H9 (cell line): ENCODE measurements around the gene CLPTM1L. TPM values are rescaled to one million over a fixed set of nuclear protein-coding genes. Genes with fewer than 3 reads are reported as not detected.

Experiments
- DNase-seq: peaks from one replicate; pipeline ENCODE4 v3.0.0-alpha.2; 2017
- H2AFZ ChIP-seq: one replicate; pipeline ENCODE4 v1.6.1; 2013; ENCODE audit warnings: mild to moderate bottlenecking, low read length, control low read depth, moderate library complexity
- H2AK5ac ChIP-seq: 2 replicates; pipeline ENCODE4 v1.6.1; 2013; ENCODE audit warnings: low read length, control low read depth, mixed read lengths; ENCODE audit not compliant: insufficient read length
- H2BK120ac ChIP-seq: one replicate; pipeline ENCODE4 v1.6.1; 2013; ENCODE audit warnings: low read depth, mild to moderate bottlenecking, low read length, control low read depth, inconsistent platforms; ENCODE audit not compliant: poor library complexity, severe bottlenecking
- H2BK12ac ChIP-seq: 2 replicates; pipeline ENCODE4 v1.6.1; 2013; ENCODE audit warnings: low read length, control low read depth, mixed read lengths, low read depth; ENCODE audit not compliant: insufficient read length
- H2BK15ac ChIP-seq: 2 replicates; pipeline ENCODE4 v1.6.1; 2013; ENCODE audit warnings: low read depth, low read length, control low read depth
- H2BK20ac ChIP-seq: one replicate; pipeline ENCODE4 v1.6.1; 2013; ENCODE audit warnings: low read depth, mild to moderate bottlenecking, low read length, control low read depth, inconsistent platforms; ENCODE audit not compliant: poor library complexity, severe bottlenecking
- H2BK5ac ChIP-seq: 2 replicates; pipeline ENCODE4 v1.6.1; 2013; ENCODE audit warnings: low read length, control low read depth, mixed read lengths; ENCODE audit not compliant: insufficient read length
- H3K14ac ChIP-seq: 2 replicates; pipeline ENCODE4 v1.6.1; 2013; ENCODE audit warnings: low read length, control low read depth; ENCODE audit not compliant: insufficient read depth
- H3K18ac ChIP-seq: 2 replicates; pipeline ENCODE4 v1.6.1; 2013; ENCODE audit warnings: low read depth, mild to moderate bottlenecking, mixed read lengths, low read length, control low read depth; ENCODE audit not compliant: insufficient read length
- H3K23ac ChIP-seq: 2 replicates; pipeline ENCODE4 v1.6.1; 2013; ENCODE audit warnings: low read length, control low read depth, mixed read lengths, low read depth; ENCODE audit not compliant: insufficient read length
- H3K23me2 ChIP-seq: 2 replicates; pipeline ENCODE4 v1.6.1; 2013; ENCODE audit warnings: low read depth, mild to moderate bottlenecking, mixed read lengths, low read length, control low read depth; ENCODE audit not compliant: insufficient read length, poor library complexity, severe bottlenecking
- H3K27ac ChIP-seq: 2 replicates; pipeline ENCODE4 v1.5.1; 2013; ENCODE audit warnings: low read length, control low read depth, mixed read lengths, low read depth; ENCODE audit not compliant: insufficient read length
- H3K27me3 ChIP-seq: 2 replicates; pipeline ENCODE4 v1.6.1; 2013; ENCODE audit warnings: low read length, control low read depth, inconsistent platforms; ENCODE audit not compliant: insufficient read depth
- H3K4ac ChIP-seq: 2 replicates; pipeline ENCODE4 v1.6.1; 2013; ENCODE audit warnings: low read depth, mild to moderate bottlenecking, control low read depth, inconsistent platforms, low read length, moderate library complexity
- H3K4me1 ChIP-seq: 2 replicates; pipeline ENCODE4 v1.6.1; 2013; ENCODE audit warnings: low read length, control low read depth, inconsistent platforms; ENCODE audit not compliant: insufficient read depth
- H3K4me2 ChIP-seq: 2 replicates; pipeline ENCODE4 v1.6.1; 2013; ENCODE audit warnings: low read length, control low read depth, mixed read lengths; ENCODE audit not compliant: insufficient read length, insufficient read depth
- H3K56ac ChIP-seq: 2 replicates; pipeline ENCODE4 v1.6.1; 2013; ENCODE audit warnings: low read depth, mild to moderate bottlenecking, mixed read lengths, low read length, control low read depth; ENCODE audit not compliant: insufficient read length
- H3K79me1 ChIP-seq: 2 replicates; pipeline ENCODE4 v1.6.1; 2013; ENCODE audit warnings: low read depth, mild to moderate bottlenecking, moderate library complexity, low read length, control low read depth, inconsistent platforms; ENCODE audit not compliant: insufficient read depth, poor library complexity, severe bottlenecking
- H3K79me2 ChIP-seq: 2 replicates; pipeline ENCODE4 v1.6.1; 2013; ENCODE audit warnings: low read length, control low read depth, inconsistent platforms; ENCODE audit not compliant: insufficient read depth
- H3K9ac ChIP-seq: 2 replicates; pipeline ENCODE4 v1.6.1; 2013; ENCODE audit warnings: low read length, control low read depth, mixed read lengths; ENCODE audit not compliant: insufficient read length; ENCODE audit errors: extremely low read depth
- H3K9me3 ChIP-seq: one replicate; pipeline ENCODE4 v1.6.1; 2013; ENCODE audit warnings: low read depth, low read length, inconsistent platforms; ENCODE audit not compliant: control insufficient read depth
- H3T11ph ChIP-seq: one replicate; pipeline ENCODE4 v1.6.1; 2013; ENCODE audit warnings: mild to moderate bottlenecking, low read length, control low read depth, inconsistent platforms
- H4K20me1 ChIP-seq: one replicate; pipeline ENCODE4 v1.6.1; 2013; ENCODE audit not compliant: control insufficient read depth, insufficient read length, insufficient read depth
- H4K5ac ChIP-seq: 2 replicates; pipeline ENCODE4 v1.6.1; 2013; ENCODE audit warnings: low read depth, mild to moderate bottlenecking, mixed read lengths, low read length, control low read depth; ENCODE audit not compliant: insufficient read length
- H4K8ac ChIP-seq: replicated peaks from 2 replicates; pipeline ENCODE4 v1.6.1; 2013; ENCODE audit warnings: low read length, control low read depth, mixed read lengths, low read depth; ENCODE audit not compliant: insufficient read length
- H4K91ac ChIP-seq: 2 replicates; pipeline ENCODE4 v1.6.1; 2013; ENCODE audit warnings: low read depth, mild to moderate bottlenecking, moderate library complexity, mixed read lengths, low read length, control low read depth; ENCODE audit not compliant: insufficient read length
- H3K27ac Mint-ChIP-seq, 3 experiments: 2 replicates in 2 of 3; 3 replicates in 1 of 3; pipeline ENCODE4 v1.8.0; 2020 to 2021; ENCODE audit warnings: mixed read lengths in 3 of 3, mild to moderate bottlenecking in 1 of 3, moderate library complexity in 1 of 3
- H3K27me3 Mint-ChIP-seq: 2 replicates; pipeline ENCODE4 v1.8.0; 2021; ENCODE audit warnings: low read depth, mild to moderate bottlenecking, moderate library complexity, mixed read lengths
- H3K36me3 Mint-ChIP-seq, 3 experiments: 2 replicates in 2 of 3; 3 replicates in 1 of 3; pipeline ENCODE4 v1.8.0; 2020 to 2021; ENCODE audit warnings: low read depth in 3 of 3, mixed read lengths in 3 of 3; ENCODE audit not compliant: insufficient read depth in 1 of 3
- H3K4me1 Mint-ChIP-seq, 2 experiments: 2 replicates each; pipeline ENCODE4 v1.8.0; 2020; ENCODE audit warnings: mixed read lengths in 2 of 2
- H3K4me3 Mint-ChIP-seq, 2 experiments: 2 replicates in 1 of 2; 3 replicates in 1 of 2; pipeline ENCODE4 v1.8.0; 2020 to 2021; ENCODE audit warnings: mild to moderate bottlenecking in 2 of 2, mixed read lengths in 2 of 2, moderate library complexity in 1 of 2
- H3K9me3 Mint-ChIP-seq, 2 experiments: 2 replicates in 1 of 2; 3 replicates in 1 of 2; pipeline ENCODE4 v1.8.0; 2020; ENCODE audit warnings: mild to moderate bottlenecking in 2 of 2, mixed read lengths in 2 of 2, moderate library complexity in 1 of 2
- WGBS: extraction: QIAGEN DNeasy Blood & Tissue Kit; methylation state at CpG from one replicate; pipeline ENCODE4 v1.1.7; 2013; ENCODE audit warnings: missing lambda C conversion rate, low lambda C conversion rate, mixed read lengths; ENCODE audit not compliant: insufficient read length; ENCODE audit errors: extremely low coverage; 5-methylcytosine and 5-hydroxymethylcytosine counted together
- total RNA-seq: library from RNA; stranded (reverse); gene quantifications from 2 replicates; pipeline ENCODE4 v1.2.1, GENCODE V29; 2021
- TF ChIP-seq, protein P1 (sequence below): fragments of 200-600 bp; sonication (generic); conservative IDR thresholded peaks from 3 replicates; pipeline ENCODE4 v1.8.0; 2021; ENCODE audit warnings: antibody characterized with exemption, mild to moderate bottlenecking

CLPTM1L gene
- total RNA-seq, 1 experiment from 2014 or later = 108 TPM

DNA sequence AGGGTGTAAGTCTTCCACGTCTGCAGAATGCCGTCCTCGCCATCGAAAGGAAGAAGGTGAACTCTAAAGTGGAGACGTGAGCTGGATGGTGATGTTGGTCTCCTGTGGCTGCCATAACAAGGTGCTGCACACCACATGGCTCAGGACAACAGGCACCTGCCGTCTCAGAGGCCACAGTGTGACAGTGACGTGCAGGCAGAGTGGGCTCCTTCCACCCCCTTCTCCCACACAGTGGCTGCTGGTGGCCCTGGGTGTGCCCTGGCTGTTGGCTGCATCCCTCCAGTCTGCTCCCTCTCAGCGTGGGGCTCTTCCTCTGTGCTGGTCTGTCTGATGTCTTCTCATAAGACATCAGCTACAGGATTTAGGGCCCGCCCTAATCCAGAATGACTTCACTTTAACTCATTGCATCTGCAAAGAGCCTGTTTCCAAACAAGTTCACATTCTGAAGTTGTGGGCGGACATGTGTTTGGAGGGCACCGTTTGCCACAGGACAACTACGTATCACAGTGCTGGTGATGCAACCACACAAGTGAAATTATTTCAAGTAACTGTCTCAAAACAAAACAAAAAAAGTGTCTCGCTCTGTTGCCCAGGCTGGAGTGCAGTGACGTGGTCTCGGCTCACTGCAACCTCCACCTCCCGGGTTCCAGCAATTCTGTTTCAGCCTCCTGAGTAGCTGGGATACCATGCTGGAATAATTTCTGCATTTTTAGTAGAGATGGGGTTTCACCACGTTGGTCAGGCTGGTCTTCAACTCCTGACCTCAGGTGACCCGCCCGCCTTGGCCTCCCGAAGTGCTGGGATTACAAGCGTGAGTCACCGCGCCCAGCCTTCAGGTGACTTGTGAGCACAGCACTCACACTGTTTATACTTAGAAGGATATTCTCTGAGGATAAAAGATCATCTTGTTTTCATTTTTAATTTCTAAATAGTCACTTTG is 31.2 kb upstream of the CLPTM1L start:
- H2BK5ac ChIP-seq = no peak overlapping the region
- no peak for DNase-seq

More for the DNA sequence above, 31.2 kb upstream of the CLPTM1L start:
- H3K4me1 ChIP-seq = no peaks in the 10 kb centered on the region; the same call in none of the 2 replicates
- peaks cover 11 to 12% of the 10 kb centered on the region in 2 experiments for H3K9me3 Mint-ChIP-seq
- no peak overlapping the region for H3T11ph ChIP-seq
- H3K4ac ChIP-seq = no peak overlapping the region
- no peak overlapping the region for H2AK5ac ChIP-seq
- H2BK120ac ChIP-seq = no peak overlapping the region
- H3K23ac ChIP-seq = no peak overlapping the region
- no peak overlapping the region for H2BK20ac ChIP-seq
- H3K9me3 ChIP-seq = no peaks in the 10 kb centered on the region
- peaks cover 64% of the 10 kb centered on the region for H3K27me3 Mint-ChIP-seq
- no peak overlapping the region for H2AFZ ChIP-seq
- no peak overlapping the region for H3K18ac ChIP-seq
- H3K27ac Mint-ChIP-seq = no peak overlapping the region
- H2BK15ac ChIP-seq = no peak overlapping the region
- no peak overlapping the region for H3K14ac ChIP-seq
- H3K4me2 ChIP-seq = no peak overlapping the region
- H3K9ac ChIP-seq = no peak overlapping the region
- H3K23me2 ChIP-seq = no peaks in the 10 kb centered on the region
- H3K27ac ChIP-seq = no peak overlapping the region
- peaks cover 3% of the 10 kb centered on the region; the same call in 1 of the 2 replicates for H3K27me3 ChIP-seq
- H4K8ac ChIP-seq = no peak overlapping the region
- no peaks in the 10 kb centered on the region for H3K79me1 ChIP-seq
- no peaks in the 10 kb centered on the region for H4K20me1 ChIP-seq
- no peak overlapping the region for H4K5ac ChIP-seq
- WGBS = no CpG with 5 or more reads among the region's 23 CpGs
- H3K4me1 Mint-ChIP-seq = peaks cover 6 to 9% of the 10 kb centered on the region in 2 experiments
- no peaks in the 10 kb centered on the region for H3K79me2 ChIP-seq
- no peak overlapping the region for H2BK12ac ChIP-seq
- H4K91ac ChIP-seq = no peak overlapping the region
- H3K56ac ChIP-seq = no peak overlapping the region
- TF ChIP-seq, protein P1, sequence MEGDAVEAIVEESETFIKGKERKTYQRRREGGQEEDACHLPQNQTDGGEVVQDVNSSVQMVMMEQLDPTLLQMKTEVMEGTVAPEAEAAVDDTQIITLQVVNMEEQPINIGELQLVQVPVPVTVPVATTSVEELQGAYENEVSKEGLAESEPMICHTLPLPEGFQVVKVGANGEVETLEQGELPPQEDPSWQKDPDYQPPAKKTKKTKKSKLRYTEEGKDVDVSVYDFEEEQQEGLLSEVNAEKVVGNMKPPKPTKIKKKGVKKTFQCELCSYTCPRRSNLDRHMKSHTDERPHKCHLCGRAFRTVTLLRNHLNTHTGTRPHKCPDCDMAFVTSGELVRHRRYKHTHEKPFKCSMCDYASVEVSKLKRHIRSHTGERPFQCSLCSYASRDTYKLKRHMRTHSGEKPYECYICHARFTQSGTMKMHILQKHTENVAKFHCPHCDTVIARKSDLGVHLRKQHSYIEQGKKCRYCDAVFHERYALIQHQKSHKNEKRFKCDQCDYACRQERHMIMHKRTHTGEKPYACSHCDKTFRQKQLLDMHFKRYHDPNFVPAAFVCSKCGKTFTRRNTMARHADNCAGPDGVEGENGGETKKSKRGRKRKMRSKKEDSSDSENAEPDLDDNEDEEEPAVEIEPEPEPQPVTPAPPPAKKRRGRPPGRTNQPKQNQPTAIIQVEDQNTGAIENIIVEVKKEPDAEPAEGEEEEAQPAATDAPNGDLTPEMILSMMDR = no peak
- no peak overlapping the region for H3K4me3 Mint-ChIP-seq
- H3K36me3 Mint-ChIP-seq = peaks cover 0 to 10% (median 2%) of the 10 kb centered on the region in 3 experiments; a peak in 4 of 7 replicates
